ENCODE measurements around the gene ATP2B3. TPM values are rescaled to one million over a fixed set of nuclear protein-coding genes. Genes with fewer than 3 reads are reported as not detected.

ATP2B3 gene
- polyA plus RNA-seq, 1 donor from 2014 or later: not detected

DNA sequence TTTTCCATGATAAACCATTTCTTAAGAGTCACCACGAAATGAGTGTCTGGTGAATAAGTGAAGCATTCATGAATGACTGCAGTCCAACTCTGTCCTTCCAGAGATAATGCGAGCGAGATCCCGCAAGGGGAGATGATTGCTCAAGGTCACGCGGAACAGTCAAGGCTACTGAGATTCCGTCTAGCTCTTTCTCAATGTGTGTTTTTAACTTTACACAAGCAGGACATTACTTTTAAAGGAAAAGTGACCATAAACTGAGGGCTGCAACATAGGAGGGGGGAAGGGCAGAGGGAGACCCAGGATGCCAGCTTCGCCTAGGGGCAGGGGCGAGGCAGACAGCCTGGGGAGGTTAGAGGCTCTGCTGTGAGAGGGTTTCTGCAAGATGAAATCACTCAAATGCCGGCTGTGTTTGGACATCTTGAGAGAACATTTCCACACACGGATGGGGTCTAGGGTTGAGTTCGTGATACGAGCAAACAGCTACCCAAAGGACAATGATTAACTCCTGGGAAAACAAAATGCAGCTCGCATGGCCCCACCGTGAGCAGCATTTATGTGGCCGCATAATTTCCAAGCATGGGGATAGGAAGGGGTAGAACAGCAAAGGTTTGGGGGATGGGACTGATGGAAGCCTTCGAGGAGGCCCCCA is 105.3 kb downstream of the ATP2B3 start:
- peaks cover 24% of the 10 kb centered on the region for H3K27me3 Mint-ChIP-seq
- no peak overlapping the region for H3K4me3 Mint-ChIP-seq
- H3K4me1 Mint-ChIP-seq: no peaks in the 10 kb centered on the region
- peaks cover 0 to 4% (median 0%) of the 10 kb centered on the region in 3 donors for H3K9me3 Mint-ChIP-seq
- no peaks in the 10 kb centered on the region for H3K36me3 Mint-ChIP-seq
- peak overlapping the region in 1 of 3 donors; percentile 13 for H3K27ac Mint-ChIP-seq

GRCh38 chrX:153623310-153624029 is 106.0 kb downstream of the ATP2B3 start:
- Mint-ChIP-seq H3K4me1 (no peaks in the 10 kb centered on the region), H3K27me3 (peaks cover 23% of the 10 kb centered on the region), H3K4me3 (no peak overlapping the region), H3K27ac (peak overlapping the region in 1 of 3 donors; percentile 73), H3K36me3 (no peaks in the 10 kb centered on the region), H3K9me3 (peaks cover 0 to 4% (median 0%) of the 10 kb centered on the region in 3 donors)

GRCh38 chrX:153624196-153625091 is 107.0 kb downstream of the ATP2B3 start:
- H3K4me1 Mint-ChIP-seq: no peaks in the 10 kb centered on the region
- H3K27me3 Mint-ChIP-seq: peaks cover 19% of the 10 kb centered on the region
- no peak overlapping the region for H3K27ac Mint-ChIP-seq
- no peak overlapping the region for H3K4me3 Mint-ChIP-seq
- no peaks in the 10 kb centered on the region for H3K36me3 Mint-ChIP-seq
- peaks cover 0 to 4% (median 0%) of the 10 kb centered on the region in 3 donors for H3K9me3 Mint-ChIP-seq

GRCh38 chrX:153625271-153626024 is 108.0 kb downstream of the ATP2B3 start:
- peaks cover 25% of the 10 kb centered on the region for H3K27me3 Mint-ChIP-seq
- no peak overlapping the region for H3K27ac Mint-ChIP-seq
- H3K4me1 Mint-ChIP-seq: no peaks in the 10 kb centered on the region
- H3K36me3 Mint-ChIP-seq: no peaks in the 10 kb centered on the region
- peaks cover 0 to 4% (median 0%) of the 10 kb centered on the region in 3 donors for H3K9me3 Mint-ChIP-seq
- H3K4me3 Mint-ChIP-seq: no peak overlapping the region

- H3K27ac Mint-ChIP-seq: no peak overlapping the region
- peaks cover 2 to 4% (median 3%) of the 10 kb centered on the region in 3 donors for H3K9me3 Mint-ChIP-seq
- H3K27me3 Mint-ChIP-seq: peaks cover 31% of the 10 kb centered on the region
- H3K36me3 Mint-ChIP-seq: no peaks in the 10 kb centered on the region
- H3K4me1 Mint-ChIP-seq: no peaks in the 10 kb centered on the region
- H3K4me3 Mint-ChIP-seq: no peak overlapping the region
These were observed 108.7 kb downstream of the ATP2B3 start for GRCh38 chrX:153626025-153626633.

DNA sequence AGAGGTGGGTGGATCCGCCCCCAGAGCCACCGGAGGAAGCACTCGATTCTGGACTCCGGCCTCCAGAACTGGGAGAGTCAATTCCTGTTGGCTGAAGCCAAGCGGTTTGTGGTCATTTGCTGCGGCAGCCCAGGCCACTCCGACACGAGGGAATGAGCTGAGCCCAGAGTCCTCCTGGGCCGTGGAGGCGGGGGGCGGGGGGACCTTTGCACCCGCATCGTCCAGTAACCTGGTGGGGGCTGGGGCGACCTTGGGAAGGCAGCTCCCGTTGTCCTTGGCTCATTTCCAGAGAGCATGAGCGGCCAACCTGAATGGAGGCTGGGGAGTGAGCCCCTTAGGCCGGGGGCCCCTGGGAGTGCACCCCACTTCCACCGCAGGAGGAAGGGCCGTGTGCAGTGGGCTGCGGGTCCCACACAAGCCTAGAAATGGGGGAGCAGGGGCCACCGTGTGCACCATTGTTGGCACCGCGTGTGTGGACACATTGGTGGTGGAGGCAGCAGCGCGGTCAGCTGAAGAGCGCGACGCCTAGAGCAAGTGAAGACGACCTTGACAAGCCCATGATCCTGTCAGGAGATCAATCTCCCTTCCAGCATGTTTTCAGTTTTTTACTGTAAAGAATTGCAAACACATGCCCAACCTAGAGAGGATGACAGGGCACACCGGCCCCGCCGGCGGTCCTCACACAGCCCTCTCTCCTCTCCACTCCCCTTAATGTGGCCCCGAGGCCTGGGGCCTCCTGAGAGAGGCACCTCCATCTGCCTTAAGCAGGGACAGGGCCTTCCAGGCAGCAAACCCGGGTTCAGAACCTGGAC is 109.6 kb downstream of the ATP2B3 start:
- no peaks in the 10 kb centered on the region for H3K4me1 Mint-ChIP-seq
- no peaks in the 10 kb centered on the region for H3K36me3 Mint-ChIP-seq
- no peak overlapping the region for H3K27ac Mint-ChIP-seq
- H3K27me3 Mint-ChIP-seq: peaks cover 31% of the 10 kb centered on the region
- H3K9me3 Mint-ChIP-seq: peaks cover 4 to 6% (median 5%) of the 10 kb centered on the region in 3 donors
- no peak overlapping the region for H3K4me3 Mint-ChIP-seq

DNA sequence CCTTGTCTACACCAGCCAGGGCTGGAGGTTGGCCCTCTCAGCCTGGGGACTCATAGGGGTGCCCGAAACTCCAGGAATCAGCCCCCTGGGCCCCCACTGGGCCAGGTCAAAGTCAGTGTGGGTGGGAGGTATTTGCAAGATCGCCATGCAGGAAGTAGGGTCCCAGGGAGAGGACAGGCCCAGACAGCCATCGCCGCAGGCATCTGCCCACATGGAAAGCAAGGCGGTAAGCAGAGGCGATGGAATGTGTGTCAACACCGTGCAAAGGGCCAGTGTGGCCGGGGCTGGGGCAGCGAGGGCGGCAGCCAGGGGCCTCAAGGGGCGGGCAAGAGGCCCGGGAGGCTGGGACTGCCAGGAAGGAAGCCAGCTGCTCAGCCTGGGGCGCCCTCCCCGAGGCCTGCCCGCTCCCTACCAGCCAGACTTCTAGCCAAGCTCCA is 110.3 kb downstream of the ATP2B3 start:
- no peak overlapping the region for H3K27ac Mint-ChIP-seq

GRCh38 chrX:153628129-153628528 is 110.7 kb downstream of the ATP2B3 start:
- H3K4me3 Mint-ChIP-seq: no peak overlapping the region
- H3K36me3 Mint-ChIP-seq: no peaks in the 10 kb centered on the region
- peaks cover 4 to 6% (median 5%) of the 10 kb centered on the region in 3 donors for H3K9me3 Mint-ChIP-seq
- H3K27ac Mint-ChIP-seq: no peak overlapping the region
- H3K27me3 Mint-ChIP-seq: peaks cover 21% of the 10 kb centered on the region
- no peaks in the 10 kb centered on the region for H3K4me1 Mint-ChIP-seq

More for the DNA sequence above, 110.3 kb downstream of the ATP2B3 start:
- peaks cover 4 to 6% (median 5%) of the 10 kb centered on the region in 3 donors for H3K9me3 Mint-ChIP-seq
- no peak overlapping the region for H3K4me3 Mint-ChIP-seq
- H3K4me1 Mint-ChIP-seq: no peaks in the 10 kb centered on the region
- peaks cover 26% of the 10 kb centered on the region for H3K27me3 Mint-ChIP-seq
- no peaks in the 10 kb centered on the region for H3K36me3 Mint-ChIP-seq

GRCh38 chrX:153628665-153629064 is 111.2 kb downstream of the ATP2B3 start:
- H3K27ac Mint-ChIP-seq: no peak overlapping the region
- H3K4me3 Mint-ChIP-seq: no peak overlapping the region
- H3K4me1 Mint-ChIP-seq: no peaks in the 10 kb centered on the region
- H3K36me3 Mint-ChIP-seq: no peaks in the 10 kb centered on the region
- peaks cover 17% of the 10 kb centered on the region for H3K27me3 Mint-ChIP-seq
- H3K9me3 Mint-ChIP-seq: peaks cover 4 to 6% (median 5%) of the 10 kb centered on the region in 3 donors

- H3K4me1 Mint-ChIP-seq: peaks cover 0 to 4% (median 0%) of the 10 kb centered on the region in 3 donors
- no peak overlapping the region for H3K27ac Mint-ChIP-seq
- peaks cover 4 to 6% (median 5%) of the 10 kb centered on the region in 3 donors for H3K9me3 Mint-ChIP-seq
- no peak overlapping the region for H3K4me3 Mint-ChIP-seq
- H3K36me3 Mint-ChIP-seq: no peaks in the 10 kb centered on the region
- peaks cover 19% of the 10 kb centered on the region for H3K27me3 Mint-ChIP-seq
These were observed 113.9 kb downstream of the ATP2B3 start for GRCh38 chrX:153631346-153631745.

- H3K4me1 Mint-ChIP-seq: peaks cover 0 to 4% (median 0%) of the 10 kb centered on the region in 3 donors
- H3K9me3 Mint-ChIP-seq: peaks cover 4 to 6% (median 5%) of the 10 kb centered on the region in 3 donors
- no peak overlapping the region for H3K4me3 Mint-ChIP-seq
These were observed 114.6 kb downstream of the ATP2B3 start for GRCh38 chrX:153631907-153632594.

More at GRCh38 chrX:153631907-153632594, 114.6 kb downstream of the ATP2B3 start:
- no peak overlapping the region for H3K27ac Mint-ChIP-seq
- peaks cover 19% of the 10 kb centered on the region for H3K27me3 Mint-ChIP-seq
- H3K36me3 Mint-ChIP-seq: no peaks in the 10 kb centered on the region
